GM21723 (cell line): ENCODE measurements around the gene LZTR1.
A peak's percentile ranks its signal among the peaks of the same experiment; 100 is the strongest.

Experiments
- ATAC-seq: cut with Tn5 transposase; IDR thresholded peaks from one replicate; pipeline ENCODE4 v1.9.1; 2021; ENCODE audit warnings: mild to moderate bottlenecking, moderate library complexity; ENCODE audit not compliant: unreplicated experiment

Gene LZTR1

GRCh38 chr22:21012446-21013407 lies 30.6 kb downstream of the LZTR1 start:
- ATAC-seq, result no peak

- ATAC-seq, result no peak
Observed at GRCh38 chr22:21013657-21014201, 31.6 kb downstream of the LZTR1 start.

DNA sequence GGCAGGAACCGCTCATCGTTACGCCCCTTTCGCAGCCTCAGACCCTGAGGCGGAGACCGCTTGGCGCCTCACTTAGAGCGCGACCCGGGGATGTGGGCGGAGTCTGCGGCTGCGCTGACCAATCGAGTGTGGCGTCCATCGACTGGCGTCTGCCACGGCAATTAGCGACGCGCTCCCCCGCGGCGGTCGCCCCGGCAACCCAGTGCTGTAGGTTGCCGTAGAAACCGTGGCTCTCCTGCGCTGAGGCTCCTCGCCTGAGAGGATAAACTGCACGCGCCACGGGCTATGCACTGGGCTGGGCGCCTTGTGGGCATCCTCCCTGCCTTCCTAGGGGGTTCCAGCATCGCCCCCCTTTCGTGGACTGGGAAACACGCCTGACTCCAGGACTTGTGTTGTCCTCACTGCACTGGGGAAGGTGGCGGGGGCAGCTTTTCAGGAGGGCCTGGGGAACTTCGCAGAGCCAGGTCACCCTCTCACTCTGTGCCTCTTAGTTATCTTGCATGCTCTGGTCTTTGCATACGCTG lies 32.2 kb downstream of the LZTR1 start:
- ATAC-seq, result peak; percentile 80

- no peak for ATAC-seq
Observed at GRCh38 chr22:21014726-21015465, 32.8 kb downstream of the LZTR1 start, which contains the start of gene P2RX6. Gene P2RX6, plus strand, starts transcription at chr22:21015165. Its CDS starts 10 bp downstream, at chr22:21015175.

DNA sequence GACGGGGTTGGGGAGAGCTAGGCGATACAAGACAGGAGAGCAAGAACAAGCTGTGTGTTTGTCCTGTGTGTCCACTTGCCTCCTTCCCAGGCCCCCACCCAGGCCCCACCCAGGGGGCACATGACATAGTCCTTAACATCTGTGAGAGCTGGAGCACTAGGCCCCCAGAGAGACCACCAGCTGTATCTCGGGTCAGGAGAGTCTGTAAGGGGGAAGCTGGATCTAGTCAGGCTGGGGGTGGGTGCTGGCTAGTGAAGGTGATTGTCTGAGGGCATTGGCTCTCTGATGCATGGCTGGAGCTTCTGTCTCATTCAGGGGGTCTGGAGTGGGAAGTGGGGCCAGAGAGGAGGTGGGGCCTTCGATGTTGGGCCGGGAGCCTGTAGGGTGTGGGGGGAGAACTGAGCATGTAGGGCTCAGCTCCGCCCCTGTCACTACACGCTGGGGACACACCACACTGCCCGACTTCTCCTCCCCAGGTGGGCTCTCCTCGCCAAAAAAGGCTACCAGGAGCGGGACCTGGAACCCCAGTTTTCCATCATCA lies 33.4 kb downstream of the LZTR1 start:
- no peak for ATAC-seq

GRCh38 chr22:21016644-21017420 lies 34.7 kb downstream of the LZTR1 start:
- no peak for ATAC-seq

DNA sequence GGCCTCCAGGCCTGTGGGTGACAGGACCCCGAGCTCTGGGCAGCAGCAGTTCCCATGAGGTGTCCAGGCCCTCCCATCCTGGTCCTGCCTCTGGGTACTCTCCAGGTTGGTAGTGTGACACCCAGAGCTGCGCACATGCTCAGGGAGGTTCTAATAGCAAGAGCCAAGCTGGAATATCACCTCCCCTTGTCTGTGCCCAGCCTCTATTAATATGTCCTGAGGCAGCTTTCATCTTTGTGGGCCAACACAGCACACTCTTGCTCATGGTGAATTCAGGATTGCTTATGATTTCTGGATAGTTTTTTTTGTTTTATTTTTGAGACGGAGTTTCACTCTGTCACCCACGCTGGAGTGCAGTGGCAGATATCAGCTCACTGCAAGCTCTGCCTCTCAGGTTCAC lies 36.2 kb downstream of the LZTR1 start:
- no peak for ATAC-seq

GRCh38 chr22:21020802-21021429 lies 38.8 kb downstream of the LZTR1 start:
- ATAC-seq, result no peak

GRCh38 chr22:21022507-21022906 lies 40.4 kb downstream of the LZTR1 start:
- no peak for ATAC-seq

DNA sequence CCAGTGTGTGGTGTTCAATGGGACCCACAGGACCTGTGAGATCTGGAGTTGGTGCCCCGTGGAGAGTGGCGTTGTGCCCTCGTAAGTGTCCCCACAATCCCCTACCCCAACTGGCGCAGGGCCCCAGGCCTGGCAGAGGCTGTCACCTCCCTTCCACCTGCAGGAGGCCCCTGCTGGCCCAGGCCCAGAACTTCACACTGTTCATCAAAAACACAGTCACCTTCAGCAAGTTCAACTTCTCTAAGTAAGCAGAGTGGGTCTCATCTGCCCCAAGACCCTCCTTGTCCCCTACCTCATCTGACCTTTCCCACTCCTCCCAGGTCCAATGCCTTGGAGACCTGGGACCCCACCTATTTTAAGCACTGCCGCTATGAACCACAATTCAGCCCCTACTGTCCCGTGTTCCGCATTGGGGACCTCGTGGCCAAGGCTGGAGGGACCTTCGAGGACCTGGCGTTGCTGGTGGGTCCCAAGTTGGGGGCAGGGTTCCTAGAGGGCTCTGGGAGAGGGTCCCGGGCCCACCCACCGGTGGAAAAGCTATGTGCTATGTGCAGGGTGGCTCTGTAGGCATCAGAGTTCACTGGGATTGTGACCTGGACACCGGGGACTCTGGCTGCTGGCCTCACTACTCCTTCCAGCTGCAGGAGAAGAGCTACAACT lies 41.0 kb downstream of the LZTR1 start:
- no peak for ATAC-seq

DNA sequence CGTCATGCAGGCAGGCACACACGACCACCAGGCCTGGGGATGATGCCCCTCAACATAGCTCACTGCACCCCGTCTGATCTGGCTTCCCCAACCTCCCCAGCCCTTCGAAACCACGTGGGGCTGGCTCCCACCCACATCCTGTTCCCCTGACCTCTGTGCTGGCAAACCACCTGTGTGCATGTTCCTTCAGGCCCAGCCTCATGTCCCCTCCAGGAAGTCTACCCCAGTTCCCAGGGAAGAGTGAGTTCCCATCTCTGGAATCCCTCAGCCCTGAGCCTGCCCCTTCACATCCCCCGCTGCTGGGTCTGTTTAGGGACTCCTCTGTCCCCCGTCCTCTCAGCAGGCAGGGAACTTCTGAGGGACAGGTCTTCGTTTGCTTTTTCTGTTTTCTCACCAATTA lies 43.2 kb downstream of the LZTR1 start:
- ATAC-seq, result no peak

- no peak for ATAC-seq
Observed at GRCh38 chr22:21025763-21026755, 44.0 kb downstream of the LZTR1 start.

- ATAC-seq, result no peak
Observed at GRCh38 chr22:21026783-21027692, 44.9 kb downstream of the LZTR1 start.

GRCh38 chr22:21028277-21029251 lies 46.5 kb downstream of the LZTR1 start:
- no peak for ATAC-seq

GRCh38 chr22:21029486-21030025 lies 47.5 kb downstream of the LZTR1 start:
- ATAC-seq, result no peak

DNA sequence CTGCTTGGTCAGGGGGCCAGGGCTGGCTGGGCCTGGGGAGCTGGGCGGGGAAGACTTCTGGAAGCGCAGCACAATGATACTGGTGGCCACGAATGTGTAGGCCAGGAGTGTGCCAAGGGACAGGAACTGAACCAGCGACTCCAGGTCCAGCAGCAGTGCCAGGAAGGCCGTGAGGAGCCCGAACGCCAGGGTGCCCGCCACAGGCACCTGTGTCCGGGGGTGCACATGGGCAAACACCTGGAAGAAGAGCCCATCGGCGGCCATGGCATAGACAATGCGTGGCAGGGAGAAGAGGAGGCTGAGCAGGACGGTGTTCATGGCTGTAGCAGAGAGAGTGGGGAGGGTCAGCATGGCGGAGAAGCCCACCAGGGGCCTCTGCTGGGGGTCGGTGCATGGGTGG lies 47.9 kb downstream of the LZTR1 start:
- ATAC-seq, result no peak
